IPS-NIHi7 (cell line): ENCODE measurements around the gene FGGY.
A peak's percentile ranks its signal among the peaks of the same experiment; 100 is the strongest.
"Not testable (repeated sequence)": the region's sequence is repeated elsewhere in the genome, so short reads cannot be mapped to it uniquely, and the experiment has no call there.

Experiments used
- DNase-seq: peaks from one replicate; pipeline ENCODE4 v3.0.0; 2012; ENCODE audit warnings: mixed read lengths; ENCODE audit errors: extremely low spot score

Gene FGGY

GRCh38 chr1:59732214-59732955 lies 435.5 kb downstream of the FGGY start:
- DNase-seq: no peak

DNA sequence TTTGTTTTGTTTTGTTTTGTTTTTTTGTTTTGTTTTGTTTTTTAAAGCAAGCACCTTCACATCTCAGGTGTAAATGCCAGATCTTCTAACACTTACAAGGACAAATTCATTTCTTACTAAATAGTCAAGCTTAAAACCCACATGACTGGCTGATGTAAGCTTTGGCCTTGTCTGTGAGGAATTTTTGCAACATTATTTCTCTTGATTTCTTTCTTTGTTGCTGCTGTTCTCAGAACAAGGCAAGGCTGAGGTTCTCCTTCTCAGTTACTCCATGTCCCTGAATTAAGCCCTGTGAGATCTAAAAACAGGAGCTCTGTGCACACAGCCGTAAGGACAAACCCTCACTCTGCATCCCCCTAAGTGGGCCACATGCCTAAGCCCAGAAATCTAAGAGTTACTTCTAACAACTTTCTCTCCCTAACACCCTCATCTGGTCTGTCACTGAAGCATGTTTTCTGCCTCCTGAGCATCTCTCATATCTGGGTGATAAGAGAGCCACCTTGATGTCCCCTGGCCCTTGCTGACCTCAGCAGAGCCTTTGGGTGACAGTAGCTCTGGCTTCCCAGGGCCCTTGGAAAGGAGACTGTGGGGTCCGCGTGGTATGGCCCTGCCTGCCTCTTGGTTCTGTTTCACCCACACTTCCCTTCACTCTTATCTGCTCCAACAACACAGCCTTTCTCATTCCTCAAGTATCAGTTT lies 436.7 kb downstream of the FGGY start:
- DNase-seq: no peak

- not testable (repeated sequence) for DNase-seq
These were observed 439.0 kb downstream of the FGGY start for GRCh38 chr1:59735927-59736326.

- no peak for DNase-seq
These were observed 439.9 kb downstream of the FGGY start for GRCh38 chr1:59736744-59737143.

DNA sequence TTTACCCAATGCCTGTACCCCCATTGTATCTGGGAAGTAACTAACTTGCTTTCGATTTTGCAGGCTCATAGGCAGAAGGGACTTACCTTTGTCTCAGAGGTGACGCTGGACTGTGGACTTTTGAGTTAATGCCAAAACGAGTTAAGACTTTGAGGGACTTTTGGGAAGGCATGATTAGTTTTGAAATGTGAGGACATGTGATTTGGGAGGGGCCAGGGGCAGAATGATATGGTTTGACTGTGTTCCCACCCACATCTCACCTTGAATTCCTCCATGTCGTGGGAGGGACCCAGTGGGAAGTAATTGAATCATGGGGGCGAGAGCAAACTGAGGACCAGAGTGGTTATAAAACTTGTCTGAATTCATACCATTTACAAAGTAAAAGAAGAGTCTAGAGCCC lies 440.7 kb downstream of the FGGY start:
- no peak for DNase-seq

DNA sequence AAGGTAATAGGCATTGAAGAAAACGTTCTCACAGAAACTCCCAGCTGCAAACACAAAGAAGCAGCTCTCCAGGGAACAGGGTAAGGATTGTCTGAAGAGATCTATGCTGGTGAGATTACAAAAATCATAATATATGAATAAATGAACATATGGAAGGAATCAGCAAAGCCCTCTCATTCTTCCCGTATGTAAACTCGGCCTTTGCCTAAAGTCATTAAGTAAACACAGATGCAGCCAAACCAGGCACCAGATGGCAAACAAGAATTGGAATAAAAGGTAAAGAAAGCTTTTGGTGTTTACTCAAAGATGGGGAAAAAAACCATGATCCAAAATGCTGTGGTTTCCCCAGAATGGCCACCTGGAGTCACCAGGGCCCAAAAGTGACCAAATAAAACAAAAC lies 441.3 kb downstream of the FGGY start:
- no peak for DNase-seq

DNA sequence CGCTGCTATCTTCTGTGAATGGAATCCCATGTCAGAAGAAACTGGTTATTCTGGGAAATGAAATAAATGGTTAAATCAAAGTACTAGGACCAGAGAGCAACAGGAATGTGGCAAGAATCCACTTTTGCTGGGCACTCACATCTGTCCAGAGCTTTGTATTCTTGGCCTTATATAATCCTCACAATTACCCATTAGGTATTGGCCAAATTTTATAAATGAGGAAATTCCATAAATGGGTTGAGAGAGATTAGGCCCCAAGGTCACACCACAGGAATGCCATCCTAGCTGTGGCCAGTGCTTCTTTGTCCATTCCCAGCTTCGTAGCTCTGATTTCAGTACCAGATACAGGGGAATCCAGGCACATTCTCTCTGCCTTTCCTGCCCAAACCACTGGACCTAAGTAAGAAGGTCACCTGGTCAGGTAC lies 441.7 kb downstream of the FGGY start:
- no peak for DNase-seq

- no peak for DNase-seq
These were observed 442.2 kb downstream of the FGGY start for GRCh38 chr1:59739111-59739510.

DNA sequence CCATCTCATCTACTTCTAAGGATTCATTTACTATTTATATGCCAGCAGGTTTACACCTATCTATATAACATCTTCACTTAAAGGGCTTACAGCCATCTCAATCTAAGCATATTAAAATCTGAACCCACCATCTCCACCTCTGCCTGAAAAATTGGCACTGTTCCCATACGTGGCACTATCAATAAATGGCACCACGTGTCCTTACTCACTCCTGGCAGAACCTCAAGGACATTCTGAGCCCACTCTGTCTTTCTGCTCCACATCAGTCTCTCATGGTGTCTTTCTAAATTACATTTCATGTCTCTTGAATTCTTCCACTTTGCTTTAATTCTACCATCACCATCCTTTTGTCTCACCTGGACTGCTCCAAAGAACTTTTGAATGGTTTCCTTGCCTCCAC lies 445.6 kb downstream of the FGGY start:
- DNase-seq: no peak

DNA sequence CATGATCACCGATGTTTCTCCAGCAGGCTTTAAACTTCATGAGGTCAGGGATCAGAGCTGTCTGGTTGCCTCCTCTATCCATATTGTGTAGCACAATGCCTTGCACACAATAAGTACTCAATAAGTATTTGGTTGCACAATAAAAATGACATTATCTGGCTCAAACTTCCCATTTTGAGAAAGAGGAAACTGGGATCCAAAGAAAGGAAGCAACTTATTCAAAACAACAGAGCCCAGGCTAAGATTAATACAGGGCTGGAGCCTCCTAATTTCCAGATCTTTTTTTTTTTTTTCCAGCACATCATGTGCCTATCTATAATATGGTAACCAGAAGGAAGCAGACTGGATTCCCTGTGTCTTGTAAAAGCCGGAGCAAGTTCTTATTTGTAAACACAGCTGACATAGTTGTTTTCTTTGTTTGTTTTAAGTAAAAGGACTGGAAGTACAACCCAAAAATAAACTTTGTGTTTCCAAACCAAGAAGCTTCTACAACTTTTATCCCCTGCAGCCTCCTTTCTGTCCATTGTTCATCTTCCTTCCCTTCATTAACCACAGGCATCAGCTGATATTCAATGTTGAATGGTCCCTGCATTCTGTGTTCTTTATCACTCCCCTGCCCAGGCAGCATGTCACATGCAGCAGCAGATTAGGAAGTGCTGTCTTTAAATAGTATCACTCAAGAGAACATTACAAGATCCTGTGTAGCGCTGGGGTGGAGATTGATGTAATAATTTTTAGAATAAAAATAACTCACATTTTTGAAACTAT lies 446.6 kb downstream of the FGGY start:
- no peak for DNase-seq

- DNase-seq: no peak
These were observed 450.6 kb downstream of the FGGY start for GRCh38 chr1:59747420-59748024.

DNA sequence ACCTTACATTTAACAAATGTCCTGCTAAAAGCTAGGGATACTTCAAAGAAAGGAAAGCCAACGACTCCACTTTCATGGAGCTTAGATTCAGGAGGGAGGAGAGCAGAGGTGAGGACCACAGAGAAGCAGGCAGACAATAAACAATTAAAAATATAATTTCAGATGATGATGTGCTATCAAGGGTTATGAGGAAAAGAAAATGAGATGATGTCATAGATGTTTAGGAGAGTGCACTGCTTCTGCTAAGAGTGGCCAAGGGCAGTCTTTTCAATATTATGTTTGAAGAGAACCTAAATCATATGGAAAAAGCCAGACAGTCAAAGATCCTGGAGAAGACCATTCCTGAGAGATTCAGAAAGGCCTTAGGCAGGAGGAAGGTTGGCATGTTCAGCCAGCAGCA lies 451.2 kb downstream of the FGGY start:
- DNase-seq: no peak

- DNase-seq: no peak
These were observed 453.6 kb downstream of the FGGY start for GRCh38 chr1:59750328-59751003.

- no peak for DNase-seq
These were observed 454.1 kb downstream of the FGGY start for GRCh38 chr1:59751004-59751395.

DNA sequence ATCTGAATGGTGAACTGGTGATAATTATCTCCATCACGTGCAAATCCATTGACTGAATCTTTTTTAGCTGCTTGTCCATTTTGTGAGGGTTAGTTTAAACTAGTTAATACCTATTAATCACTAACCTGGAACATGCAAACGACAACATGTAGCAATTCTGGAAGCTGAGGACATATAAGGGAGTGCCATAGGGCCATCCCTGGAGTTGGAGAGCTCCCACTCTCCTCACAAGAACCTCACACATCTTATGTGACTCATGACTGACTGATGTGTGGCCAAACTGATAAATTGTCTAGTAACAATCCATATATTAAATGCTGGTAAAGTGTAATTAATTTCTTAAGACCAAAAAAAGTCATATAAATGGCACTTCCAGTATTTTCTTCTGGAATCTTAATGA lies 454.9 kb downstream of the FGGY start:
- DNase-seq: no peak

- no peak for DNase-seq
These were observed 455.9 kb downstream of the FGGY start for GRCh38 chr1:59752556-59753414.

GRCh38 chr1:59755069-59755685 lies 458.3 kb downstream of the FGGY start:
- no peak for DNase-seq

DNA sequence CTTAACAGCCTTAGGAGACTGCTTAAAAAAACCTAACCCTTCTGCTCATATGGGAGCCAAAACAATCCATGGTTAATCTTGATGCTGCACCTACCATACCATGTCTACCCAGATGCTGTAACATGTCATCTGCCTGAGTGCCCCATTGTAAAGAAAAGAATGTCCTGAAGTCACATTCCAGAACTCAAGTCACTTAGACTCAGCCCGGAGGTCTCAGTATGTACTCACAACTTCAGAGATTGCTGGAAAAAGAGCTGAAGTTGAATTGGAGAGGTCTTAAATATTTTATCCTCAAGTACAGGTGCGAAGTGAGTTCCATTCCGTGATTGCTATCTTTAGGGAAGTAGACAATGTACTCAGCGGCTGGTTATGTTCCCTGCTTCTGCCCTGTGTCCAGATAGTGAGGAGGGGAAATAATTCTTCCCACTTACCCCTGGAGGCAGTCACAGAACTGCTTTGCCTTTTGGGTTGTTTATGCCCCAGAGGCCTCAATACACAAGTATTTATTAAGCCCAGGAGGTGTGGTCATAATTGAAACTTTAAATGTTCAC lies 460.4 kb downstream of the FGGY start:
- no peak for DNase-seq

DNA sequence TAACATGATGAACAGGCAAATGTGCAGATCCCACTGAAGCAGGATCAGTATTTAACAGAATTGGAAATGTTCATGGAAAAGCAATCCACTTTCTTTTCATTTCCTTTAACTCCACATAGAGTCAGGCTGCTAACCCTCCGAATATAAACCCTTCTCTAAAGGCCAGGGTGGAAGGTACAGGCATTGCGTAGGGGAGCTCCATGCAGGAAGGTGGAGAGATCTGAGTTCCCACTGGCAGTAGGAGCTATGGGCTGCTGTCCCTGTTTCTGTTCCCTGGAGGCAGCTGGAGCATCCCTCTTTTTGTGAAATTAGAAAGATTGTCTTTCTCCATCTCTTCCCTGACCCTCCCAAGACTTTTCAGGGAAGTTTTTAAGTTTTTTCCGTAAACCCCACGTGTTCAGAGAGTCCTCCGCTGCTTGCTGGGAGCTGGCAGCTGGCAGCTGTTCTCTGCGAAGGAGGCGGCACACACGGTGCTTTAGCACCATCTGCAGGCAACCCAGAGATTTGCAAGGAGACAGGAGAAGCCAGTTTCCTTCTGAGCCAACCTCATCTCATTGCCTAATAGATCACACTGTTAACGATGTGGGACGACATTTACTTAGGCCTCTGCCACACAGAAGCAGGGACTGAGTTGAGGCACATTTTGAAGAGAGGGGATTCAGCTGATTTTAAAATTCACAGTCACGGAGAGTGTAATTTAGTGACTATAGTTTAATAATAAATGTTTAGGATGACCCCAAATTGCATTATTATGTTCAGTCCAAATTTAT lies 462.4 kb downstream of the FGGY start:
- DNase-seq: peak; percentile 93
